Smooth muscle cell (in vitro differentiated cells): ENCODE measurements around the gene GTPBP2. TPM values are rescaled to one million over a fixed set of nuclear protein-coding genes. Genes with fewer than 3 reads are reported as not detected.

Experiments
- DNase-seq: peaks from one replicate; lab custom pipeline; 2025; ENCODE audit not compliant: unreplicated experiment; lab: John Stamatoyannopoulos, UW
- H2AFZ ChIP-seq: fragments of 200-600 bp; sonication (generic); 2 replicates; pipeline ENCODE4 v1.6.0; 2016; ENCODE audit warnings: antibody characterized with exemption, low read depth, mild to moderate bottlenecking
- H3F3A ChIP-seq: fragments of 200-600 bp; sonication (generic); 2 replicates; pipeline ENCODE4 v1.6.0; 2017; ENCODE audit warnings: antibody characterized with exemption, low read depth
- H3K27ac ChIP-seq: fragments of 200-600 bp; sonication (generic); 2 replicates; pipeline ENCODE4 v1.5.1; 2016; ENCODE audit warnings: low read depth, mild to moderate bottlenecking
- H3K27me3 ChIP-seq: fragments of 200-600 bp; sonication (generic); 2 replicates; pipeline ENCODE4 v1.6.1; 2016; ENCODE audit warnings: low read depth, mild to moderate bottlenecking
- H3K36me3 ChIP-seq: fragments of 200-600 bp; sonication (generic); 2 replicates; pipeline ENCODE4 v1.5.1; 2016; ENCODE audit warnings: low read depth
- H3K4me1 ChIP-seq: fragments of 200-600 bp; sonication (generic); 2 replicates; pipeline ENCODE4 v1.5.1; 2016; ENCODE audit warnings: low read depth
- H3K4me2 ChIP-seq: fragments of 200-600 bp; sonication (generic); 2 replicates; pipeline ENCODE4 v1.6.0; 2016; ENCODE audit warnings: mild to moderate bottlenecking
- H3K4me3 ChIP-seq: fragments of 200-600 bp; sonication (generic); 2 replicates; pipeline ENCODE4 v1.5.1; 2016; ENCODE audit warnings: mild to moderate bottlenecking
- H3K79me2 ChIP-seq: fragments of 200-600 bp; sonication (generic); 2 replicates; pipeline ENCODE4 v1.6.0; 2016; ENCODE audit warnings: low read depth, mild to moderate bottlenecking
- H3K9ac ChIP-seq: fragments of 200-600 bp; sonication (generic); 2 replicates; pipeline ENCODE4 v1.6.0; 2016; ENCODE audit warnings: low read depth
- H3K9me3 ChIP-seq: fragments of 200-600 bp; sonication (generic); replicated peaks from 2 replicates; pipeline ENCODE4 v1.5.1; 2016; ENCODE audit warnings: low read depth
- H4K20me1 ChIP-seq: fragments of 200-600 bp; sonication (generic); 2 replicates; pipeline ENCODE4 v1.6.0; 2016; ENCODE audit warnings: low read depth
- CTCF ChIP-seq: fragments of 200-600 bp; sonication (generic); IDR thresholded peaks from 2 replicates; pipeline ENCODE4 v1.5.1; 2017; ENCODE audit warnings: borderline replicate concordance, mild to moderate bottlenecking, antibody characterized with exemption; ENCODE audit not compliant: insufficient read depth, poor library complexity, severe bottlenecking
- WGBS: methylation state at CpG from one replicate; pipeline ENCODE4 v1.1.7; 2016; ENCODE audit warnings: low lambda C conversion rate; 5-methylcytosine and 5-hydroxymethylcytosine counted together
- polyA plus RNA-seq: library from polyadenylated mRNA; unstranded; fragments of >200 nt; fragmentation: Nextera tagmentation; extraction: Ambion mirVana; gene quantifications from 2 replicates; pipeline ENCODE4 v1.2.1, GENCODE V29; 2016
- total RNA-seq: library from RNA; depleted of rRNA; stranded (reverse); fragments of >200 nt; gene quantifications from 2 replicates; pipeline ENCODE4 v1.2.3, GENCODE V29; 2014

GTPBP2 gene
- total and polyA plus RNA-seq, 2 experiments from 2014 or later = 18.3 to 53.7 TPM

DNA sequence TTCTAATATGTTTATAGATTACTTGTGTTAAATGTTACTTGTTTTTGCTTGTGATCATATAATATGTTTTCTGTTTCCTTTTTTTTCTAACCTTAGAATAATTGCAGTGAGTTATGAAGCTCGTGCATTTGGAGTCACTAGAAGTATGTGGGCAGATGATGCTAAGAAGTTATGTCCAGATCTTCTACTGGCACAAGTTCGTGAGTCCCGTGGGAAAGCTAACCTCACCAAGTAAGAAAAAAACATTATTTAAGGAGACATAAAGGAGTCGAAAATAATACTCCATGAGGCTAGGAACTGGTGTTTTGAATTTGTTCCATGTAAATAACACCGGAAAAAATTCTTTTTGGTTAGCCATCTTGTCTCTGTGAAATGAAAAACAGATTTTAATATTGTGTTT, 46.2 kb downstream of the GTPBP2 start:
- Histone ChIP-seq H4K20me1 (peaks cover 19% of the 10 kb centered on the region), H3K79me2 (peaks cover 23% of the 10 kb centered on the region), H3K4me3 (no peak overlapping the region), H3K4me2 (no peak overlapping the region), H3K36me3 (peaks cover 15% of the 10 kb centered on the region), H3K9ac (no peak overlapping the region), H3K9me3 (no peaks in the 10 kb centered on the region), H2AFZ (no peak overlapping the region), H3K27ac (no peak overlapping the region), H3K4me1 (peaks cover 5% of the 10 kb centered on the region), H3F3A (no peaks in the 10 kb centered on the region), H3K27me3 (no peaks in the 10 kb centered on the region)
- WGBS = 92% methylated on average over 5 of the region's 5 CpGs
- no peak for DNase-seq
- TF ChIP-seq CTCF = no peak

GRCh38 chr6:43579171-43579570, 49.9 kb downstream of the GTPBP2 start:
- Histone ChIP-seq H3K27ac (peak overlapping the region; percentile 54), H3K9ac (no peak overlapping the region)
- 84% methylated on average over 2 of the region's 2 CpGs for WGBS

DNA sequence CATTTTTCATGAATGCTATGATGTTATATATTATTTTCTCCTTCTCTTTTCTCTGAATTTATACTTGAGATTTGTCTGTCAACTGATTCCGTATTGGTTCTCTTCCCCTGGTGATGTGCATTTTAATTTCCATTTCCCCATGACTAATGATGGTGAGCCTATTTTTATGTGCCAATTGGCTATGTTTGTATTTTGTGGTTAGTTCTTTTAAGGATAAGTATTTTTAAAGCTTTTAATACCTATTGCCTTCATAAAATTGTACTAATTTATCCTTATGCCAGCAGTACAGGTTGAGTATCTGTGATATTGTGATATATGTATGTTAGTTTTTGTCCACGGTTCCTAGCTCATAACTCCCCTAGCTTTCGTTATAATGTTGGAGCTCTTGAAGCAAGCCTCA, 50.3 kb downstream of the GTPBP2 start:
- no peak for TF ChIP-seq CTCF
- H3K9ac ChIP-seq = no peak overlapping the region

More at GRCh38 chr6:43579171-43579570, 49.9 kb downstream of the GTPBP2 start:
- no peak for TF ChIP-seq CTCF
- Histone ChIP-seq H3F3A (peaks cover 9% of the 10 kb centered on the region), H3K27me3 (no peaks in the 10 kb centered on the region), H3K4me1 (peaks cover 24% of the 10 kb centered on the region), H3K36me3 (peaks cover under 1% of the 10 kb centered on the region), H4K20me1 (peaks cover 22% of the 10 kb centered on the region), H3K4me2 (peak overlapping the region; percentile 98), H3K79me2 (peaks cover 51% of the 10 kb centered on the region), H3K9me3 (no peaks in the 10 kb centered on the region), H3K4me3 (no peak overlapping the region), H2AFZ (no peak overlapping the region)
- no peak for DNase-seq

More for the DNA sequence above, 50.3 kb downstream of the GTPBP2 start:
- Histone ChIP-seq H3K4me1 (peaks cover 24% of the 10 kb centered on the region), H3K79me2 (peaks cover 54% of the 10 kb centered on the region), H3F3A (peaks cover 9% of the 10 kb centered on the region), H3K9me3 (no peaks in the 10 kb centered on the region), H2AFZ (no peak overlapping the region), H4K20me1 (peaks cover 22% of the 10 kb centered on the region), H3K27me3 (no peaks in the 10 kb centered on the region), H3K4me2 (peak overlapping the region; percentile 98), H3K27ac (peak overlapping the region; percentile 54), H3K36me3 (no peaks in the 10 kb centered on the region), H3K4me3 (no peak overlapping the region)
- DNase-seq = no peak
- WGBS = 95% methylated on average over 3 of the region's 3 CpGs
